ENCODE measurements around the gene HMBS. TPM values are rescaled to one million over a fixed set of nuclear protein-coding genes. Genes with fewer than 3 reads are reported as not detected.

The HMBS gene
- total and polyA plus RNA-seq, 2 of the 8 experiments (the other 6 are each of a cell fraction or from before 2014, with no cell fraction given), result 69.3 to 109 TPM

- TF ChIP-seq, protein P1, sequence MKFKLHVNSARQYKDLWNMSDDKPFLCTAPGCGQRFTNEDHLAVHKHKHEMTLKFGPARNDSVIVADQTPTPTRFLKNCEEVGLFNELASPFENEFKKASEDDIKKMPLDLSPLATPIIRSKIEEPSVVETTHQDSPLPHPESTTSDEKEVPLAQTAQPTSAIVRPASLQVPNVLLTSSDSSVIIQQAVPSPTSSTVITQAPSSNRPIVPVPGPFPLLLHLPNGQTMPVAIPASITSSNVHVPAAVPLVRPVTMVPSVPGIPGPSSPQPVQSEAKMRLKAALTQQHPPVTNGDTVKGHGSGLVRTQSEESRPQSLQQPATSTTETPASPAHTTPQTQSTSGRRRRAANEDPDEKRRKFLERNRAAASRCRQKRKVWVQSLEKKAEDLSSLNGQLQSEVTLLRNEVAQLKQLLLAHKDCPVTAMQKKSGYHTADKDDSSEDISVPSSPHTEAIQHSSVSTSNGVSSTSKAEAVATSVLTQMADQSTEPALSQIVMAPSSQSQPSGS (IDR thresholded peaks at IDR 0.05; ENCODE audit: low read length), result no peak
- TF ChIP-seq GABPA (IDR thresholded peaks at IDR 0.05; ENCODE audit: borderline replicate concordance, insufficient read depth, low read length) (no peak), RBBP5 (IDR thresholded peaks at IDR 0.05; ENCODE audit: borderline replicate concordance, low read depth, low read length) (no peak), SP4 (IDR thresholded peaks at IDR 0.05; ENCODE audit: low read length) (no peak), PHF8 (conservative IDR thresholded peaks at IDR 0.05; ENCODE audit: low read depth, low read length) (peak; percentile 9; the same call in 1 of the 2 replicates), POU5F1 (IDR thresholded peaks at IDR 0.05; ENCODE audit: low read depth, low read length) (no peak), EGR1 (IDR thresholded peaks at IDR 0.05; ENCODE audit: borderline replicate concordance, low read depth, low read length) (no peak), RAD21 (IDR thresholded peaks at IDR 0.05 in 1 of 2, conservative IDR thresholded peaks at IDR 0.05 in 1 of 2; ENCODE audit: low read depth in 2 of 2, low read length in 2 of 2) (no peak), CTBP2 (IDR thresholded peaks at IDR 0.05; ENCODE audit: borderline replicate concordance, insufficient read depth, insufficient read length, low read length) (no peak), BRCA1 (IDR thresholded peaks at IDR 0.05; ENCODE audit: low read depth, low read length) (no peak), TBP (IDR thresholded peaks at IDR 0.05; ENCODE audit: low read depth, low read length) (no peak), POLR2A (IDR thresholded peaks at IDR 0.05; ENCODE audit: control extremely low read depth in 1 of 2, low read depth in 2 of 2, low read length in 2 of 2) (peak in 1 of 2 experiments; percentile 6; a peak in 1 of 3 replicates), SIN3A (conservative IDR thresholded peaks at IDR 0.05 in 1 of 2, IDR thresholded peaks at IDR 0.05 in 1 of 2; ENCODE audit: low read depth in 1 of 2, low read length in 2 of 2) (peak in 1 of 2 experiments; percentile 18; a peak in 1 of 4 replicates)
These were observed 37.1 kb downstream of the HMBS start (continued) for GRCh38 chr11:119121811-119122124.
